ENCODE data around the gene KLHDC9.

The KLHDC9 gene

DNA sequence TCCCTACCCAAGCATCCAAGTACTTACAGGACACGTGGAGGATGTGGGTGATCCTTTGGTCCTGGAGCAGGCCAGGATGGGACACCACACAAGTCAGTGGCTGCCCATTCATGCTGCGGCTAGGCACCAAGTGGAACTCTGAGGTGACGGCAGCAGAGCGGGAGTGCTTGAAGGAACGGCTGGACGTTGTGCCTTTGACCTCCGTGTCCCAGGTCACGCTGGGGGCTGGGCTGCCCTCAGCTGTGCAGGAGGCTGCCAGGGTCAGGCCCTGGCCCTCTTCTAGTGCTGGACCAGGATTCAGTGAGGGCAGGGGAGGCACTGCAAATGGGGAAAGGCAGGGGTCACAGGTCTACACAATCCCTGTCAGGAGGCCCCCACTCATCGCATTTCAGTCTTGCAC is 20.7 kb upstream of the KLHDC9 start:
- no peak for DNase-seq

DNA sequence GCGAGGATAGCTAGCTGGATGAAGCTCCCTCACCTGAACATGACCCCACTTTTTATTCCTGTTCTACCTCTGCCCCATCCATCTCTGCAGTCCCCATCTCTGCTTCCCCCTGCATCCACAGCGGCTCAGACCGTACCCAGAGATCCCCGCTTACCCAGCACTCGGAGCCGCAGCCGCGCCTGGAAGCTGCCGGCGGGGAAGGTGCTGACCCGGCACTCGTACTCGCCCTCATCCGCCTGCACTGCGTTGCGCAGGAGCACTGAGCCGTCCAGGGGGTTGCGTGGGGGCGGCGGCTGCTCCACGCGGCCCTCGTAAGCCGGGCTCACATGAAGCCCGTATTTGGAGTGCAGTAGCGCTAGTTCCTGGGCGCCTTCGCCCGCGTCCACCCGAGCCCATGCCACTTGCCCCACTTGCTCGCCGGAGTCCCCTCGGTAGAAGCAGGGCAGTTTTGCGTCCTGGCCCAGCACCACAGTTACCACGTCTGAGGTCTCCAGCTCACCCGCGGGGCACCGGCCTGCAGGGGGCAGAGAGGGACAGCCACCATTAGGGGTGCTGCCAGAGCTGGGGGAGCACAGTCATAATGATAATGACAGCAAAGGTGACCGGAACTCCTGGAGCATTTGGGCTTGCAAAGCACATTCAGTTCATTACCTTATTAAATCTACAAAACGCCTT is 18.6 kb upstream of the KLHDC9 start:
- no peak for DNase-seq

DNA sequence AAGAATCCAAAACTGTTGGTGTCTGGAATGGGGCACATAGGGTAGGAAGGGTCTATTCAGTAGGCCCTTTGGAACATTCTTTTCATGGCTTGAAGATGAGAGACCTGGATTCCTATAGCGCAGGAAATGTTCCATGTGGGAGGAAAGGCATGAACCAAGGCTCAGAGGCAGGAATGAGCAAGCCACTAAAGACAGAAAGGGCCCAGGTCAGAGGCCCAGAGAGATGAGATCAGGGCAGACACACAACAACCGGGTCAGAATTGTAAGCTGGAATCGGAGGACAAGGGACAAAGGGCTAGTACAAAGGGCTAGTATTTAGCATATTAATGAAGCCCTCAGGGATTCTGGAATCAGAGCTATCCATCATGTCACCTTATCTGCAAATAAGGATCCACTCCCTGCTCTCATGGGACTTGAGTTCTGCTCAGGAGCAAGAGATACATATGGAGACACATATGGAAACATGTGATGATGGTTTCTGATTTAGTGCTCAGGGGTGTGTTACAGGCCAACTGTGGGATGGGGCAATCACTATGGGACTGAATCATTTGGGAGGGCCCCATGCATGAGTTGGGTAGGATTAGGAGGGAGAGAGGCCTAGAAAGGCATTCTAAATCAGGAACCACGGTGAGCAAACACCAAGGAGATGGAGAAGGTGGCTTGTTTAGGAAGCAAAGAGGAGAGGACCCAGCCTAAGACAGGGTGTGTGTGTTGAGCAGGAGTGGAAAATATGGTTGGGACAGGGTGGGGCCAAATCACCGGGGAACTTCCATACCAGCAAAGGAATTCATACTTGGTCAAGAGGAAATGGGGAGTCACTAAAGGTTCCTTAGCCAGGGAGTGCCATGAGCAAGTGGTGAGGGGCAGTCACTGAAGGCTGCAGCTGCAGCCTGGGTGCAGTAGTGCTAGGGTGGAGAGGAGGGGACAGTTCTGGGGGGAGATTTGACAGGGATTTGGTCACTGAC is 17.4 kb upstream of the KLHDC9 start:
- no peak for DNase-seq

DNA sequence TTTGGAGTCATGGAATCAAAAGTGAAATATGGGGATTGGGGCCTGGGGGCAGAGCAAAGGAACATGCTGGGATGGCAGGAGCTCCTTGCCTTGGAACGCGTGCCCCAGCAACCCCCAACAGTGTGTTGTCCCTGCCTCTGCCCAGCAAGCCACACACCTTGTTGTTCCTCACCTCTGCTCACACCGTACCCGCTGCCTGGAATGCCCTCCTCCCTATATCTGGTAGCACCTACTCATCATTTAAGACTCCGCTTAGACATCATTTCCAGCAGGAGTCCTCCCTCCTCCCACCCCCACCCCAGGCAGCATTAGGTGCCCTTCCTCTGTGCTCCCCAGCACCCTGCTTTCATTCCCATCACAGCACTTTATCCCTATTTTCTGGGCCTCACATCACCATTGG is 16.6 kb upstream of the KLHDC9 start:
- DNase-seq: no peak

DNA sequence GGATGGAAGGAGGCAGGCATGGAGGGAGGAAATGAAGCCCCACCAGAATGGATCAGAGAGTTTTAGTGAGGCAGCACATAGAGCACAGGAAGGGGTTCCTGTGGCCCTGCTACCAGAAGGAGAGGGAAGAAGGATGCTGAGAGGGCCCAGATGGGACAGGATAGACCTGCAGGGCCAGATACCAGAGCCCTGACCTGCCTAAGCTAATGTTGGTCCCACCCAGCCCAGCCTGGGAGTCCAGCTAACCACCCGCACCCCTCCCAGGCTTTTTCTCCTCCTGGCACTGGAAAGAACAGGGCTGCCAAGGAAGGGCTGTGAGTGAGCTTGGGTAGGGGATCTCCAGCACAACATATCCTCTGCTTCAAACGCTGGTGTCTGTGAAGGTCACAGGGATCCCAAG is 15.7 kb upstream of the KLHDC9 start:
- DNase-seq: no peak

DNA sequence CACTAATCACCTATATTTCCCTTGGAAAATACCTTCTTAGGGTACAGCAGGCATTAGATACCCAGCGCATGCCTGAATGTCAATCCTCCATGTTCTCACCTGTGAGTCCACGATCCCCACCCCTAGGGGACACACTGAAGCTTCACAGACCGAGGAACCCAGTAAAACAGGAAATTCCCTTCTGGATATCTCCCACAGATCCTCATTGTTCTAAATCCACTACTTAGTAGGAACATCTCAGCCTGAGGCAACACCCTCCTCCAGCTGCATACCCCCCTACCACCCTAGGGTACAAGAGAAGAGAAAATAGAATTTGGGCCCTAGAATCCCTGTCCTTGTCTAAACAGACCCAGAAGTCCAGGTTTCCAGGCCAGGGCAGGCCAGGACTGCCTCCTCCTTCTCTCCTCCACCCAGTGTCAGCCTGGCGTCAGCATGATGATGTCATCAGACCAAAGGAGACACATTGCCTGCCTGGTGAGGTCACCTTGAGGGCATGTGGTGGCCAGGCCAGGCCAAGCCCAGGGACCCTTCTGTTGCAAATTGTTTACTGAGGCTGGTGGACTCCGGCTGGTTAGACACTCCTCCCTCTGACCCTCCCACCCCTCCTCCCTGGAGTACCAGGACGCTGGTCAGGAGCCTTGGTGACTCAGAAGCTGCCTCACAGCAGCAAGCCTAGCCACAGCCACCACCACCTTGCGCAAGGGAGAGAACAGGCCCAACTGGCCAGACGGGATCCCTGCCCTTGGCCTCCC is 15.0 kb upstream of the KLHDC9 start:
- DNase-seq: no peak

DNA sequence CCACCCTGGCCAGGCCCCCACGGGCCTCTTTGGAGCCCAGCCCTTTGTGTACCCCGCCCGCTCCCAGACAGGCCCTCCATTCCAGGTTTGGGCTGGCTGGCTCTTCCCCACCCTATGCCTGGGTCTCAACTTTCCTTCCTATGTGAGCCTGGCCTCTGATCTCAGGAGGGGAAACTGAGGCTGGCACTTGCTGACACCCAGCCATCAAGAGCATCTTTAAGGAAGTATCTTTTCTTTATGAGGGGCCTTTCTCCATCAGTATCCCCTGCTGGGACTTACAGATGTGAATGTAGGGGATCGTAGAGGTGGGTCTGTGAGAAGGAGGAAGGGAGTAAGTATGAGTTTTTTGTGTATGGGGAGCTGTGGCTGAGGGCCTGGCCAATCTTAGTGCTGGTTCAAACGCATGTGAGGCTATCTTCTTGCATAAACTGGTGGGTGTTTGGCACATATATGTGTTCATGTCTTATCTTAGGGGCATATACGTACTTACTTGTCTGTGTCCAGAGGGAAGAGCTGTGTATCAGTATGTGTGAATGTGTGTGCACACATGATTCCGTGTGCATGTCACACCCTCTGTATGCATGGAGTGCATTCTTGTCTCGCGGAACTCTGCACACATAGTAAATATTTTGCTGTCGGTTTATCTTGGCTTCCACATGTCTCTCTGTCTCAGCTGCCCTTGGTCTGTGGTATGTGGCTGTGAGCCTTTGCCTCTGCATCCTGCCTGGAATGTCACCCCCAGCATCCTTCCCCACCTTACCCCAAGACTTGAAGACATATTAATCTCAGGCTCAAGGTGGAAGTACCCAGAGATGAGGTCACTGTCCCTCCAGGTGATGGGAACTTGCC is 14.2 kb upstream of the KLHDC9 start:
- DNase-seq: no peak

DNA sequence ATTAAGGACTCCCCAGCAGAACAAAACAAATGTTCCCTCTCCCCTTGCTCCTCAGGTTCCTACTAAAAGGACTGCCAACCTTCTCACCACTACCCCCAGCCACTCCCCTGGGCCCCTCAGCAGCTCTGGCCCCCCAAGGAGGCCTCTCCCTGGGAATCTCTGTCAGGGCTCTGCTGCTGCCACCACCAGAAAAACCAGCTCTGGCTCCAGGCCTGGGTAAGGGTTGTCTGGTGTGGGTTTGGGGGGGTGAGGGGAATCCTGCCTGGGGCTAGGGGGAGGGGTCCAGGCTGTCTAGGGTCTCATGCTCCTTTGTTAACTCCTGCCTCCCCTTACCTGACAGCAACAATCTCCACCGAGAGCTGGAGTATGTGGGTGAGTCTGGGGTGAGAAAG is 13.6 kb upstream of the KLHDC9 start:
- DNase-seq: no peak

DNA sequence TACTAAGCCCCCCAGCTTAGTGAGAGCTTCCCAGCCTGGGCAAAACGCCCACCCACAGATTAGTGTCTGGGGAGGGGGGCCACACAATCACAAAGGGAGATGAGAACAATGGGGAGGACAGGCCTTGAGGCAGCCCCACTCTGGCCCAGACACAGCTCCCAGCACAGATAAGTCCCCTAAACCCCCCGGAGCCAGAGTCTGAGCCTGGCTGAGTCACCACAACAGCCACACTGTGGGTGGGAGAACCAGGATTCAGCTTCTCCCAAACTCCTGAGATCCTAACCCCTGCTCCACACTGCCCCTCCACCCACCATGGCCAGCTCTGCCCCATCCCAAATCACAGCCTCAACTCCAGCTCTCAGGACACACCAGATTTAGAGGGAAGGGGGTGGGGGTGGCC is 13.0 kb upstream of the KLHDC9 start:
- no peak for DNase-seq

DNA sequence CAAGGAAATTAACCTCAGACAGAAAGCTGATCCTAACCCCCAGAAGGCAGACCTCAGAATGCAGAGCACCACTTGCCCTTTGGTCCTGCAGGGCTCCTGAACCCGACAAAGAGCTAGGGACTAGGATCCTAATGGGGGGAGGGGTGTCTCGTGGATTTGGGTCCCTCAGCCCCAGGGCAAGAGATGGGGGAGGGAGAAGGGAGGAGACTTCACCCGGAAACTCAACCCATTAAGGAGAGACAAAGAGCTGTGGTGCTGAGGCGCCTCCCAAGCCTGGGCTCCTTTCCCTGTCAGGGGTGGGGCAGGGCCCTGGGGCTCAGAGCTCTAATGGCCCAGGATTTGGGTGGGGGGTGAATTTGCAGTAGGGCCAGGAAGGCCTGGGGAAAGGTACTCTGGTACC is 11.7 kb upstream of the KLHDC9 start:
- no peak for DNase-seq

DNA sequence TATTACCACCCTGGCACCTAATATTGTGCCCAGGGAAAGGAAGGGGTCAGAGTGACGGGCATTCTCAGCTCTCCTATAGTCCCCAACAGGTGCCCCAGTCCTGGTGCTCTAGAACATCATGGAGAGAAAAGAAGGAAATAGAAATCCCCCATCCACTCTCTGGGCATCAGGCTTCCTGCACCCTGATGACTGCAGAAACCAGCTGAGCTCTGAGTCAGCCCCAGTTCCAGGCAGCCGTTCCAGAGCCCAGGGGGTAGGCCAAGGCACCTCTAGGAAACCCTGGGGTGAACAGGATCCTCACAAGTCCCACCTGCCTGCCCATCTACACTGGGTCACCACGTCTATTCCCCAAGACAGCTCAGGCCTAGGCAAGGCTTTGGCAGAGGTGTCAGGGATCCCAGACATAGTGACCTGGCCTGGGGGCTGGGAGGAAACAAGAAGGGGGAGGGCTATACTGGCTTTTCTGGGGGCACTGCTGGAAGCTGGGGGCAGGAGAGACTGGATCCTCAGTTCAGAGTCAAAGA is 9.5 kb upstream of the KLHDC9 start:
- DNase-seq: no peak

DNA sequence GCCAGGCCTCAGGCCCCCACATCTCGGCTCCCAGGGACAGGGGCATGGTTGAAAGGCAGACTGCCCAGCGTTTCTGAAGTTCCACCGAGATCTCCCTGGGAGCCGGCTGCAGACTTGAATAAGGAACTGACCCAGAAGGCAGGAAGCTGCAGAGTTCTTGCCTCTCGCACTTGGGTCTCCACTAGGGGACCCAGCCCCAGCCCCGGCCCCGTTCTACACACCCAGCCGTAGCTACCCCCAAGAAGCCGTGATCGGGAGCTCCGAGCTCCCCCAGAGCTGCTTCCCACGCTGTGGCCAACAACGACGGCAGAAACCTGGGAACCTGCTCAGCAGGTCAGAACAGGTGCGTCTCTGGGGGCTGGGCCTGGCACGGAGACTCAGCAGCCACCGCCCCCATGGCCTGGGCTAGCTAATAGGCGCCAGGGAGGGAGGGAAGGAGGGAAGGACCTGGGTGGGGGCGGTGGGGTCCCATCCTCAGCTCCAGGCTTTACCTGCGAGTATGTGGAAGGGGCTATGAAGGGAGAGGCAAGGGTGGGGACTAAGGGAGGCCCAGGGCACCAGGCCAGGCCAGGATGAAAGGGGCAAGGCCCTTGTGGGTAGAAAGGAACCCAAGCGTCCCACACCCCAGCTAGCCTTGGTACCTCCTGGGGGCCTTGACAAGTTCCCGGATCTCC is 8.8 kb upstream of the KLHDC9 start, which contains the start of gene NECTIN4:
NECTIN4 (minus strand) TSS at position 308 of the 674 bp plus-strand sequence; CDS start at position 46, 262 bp downstream.
- DNase-seq: no peak

DNA sequence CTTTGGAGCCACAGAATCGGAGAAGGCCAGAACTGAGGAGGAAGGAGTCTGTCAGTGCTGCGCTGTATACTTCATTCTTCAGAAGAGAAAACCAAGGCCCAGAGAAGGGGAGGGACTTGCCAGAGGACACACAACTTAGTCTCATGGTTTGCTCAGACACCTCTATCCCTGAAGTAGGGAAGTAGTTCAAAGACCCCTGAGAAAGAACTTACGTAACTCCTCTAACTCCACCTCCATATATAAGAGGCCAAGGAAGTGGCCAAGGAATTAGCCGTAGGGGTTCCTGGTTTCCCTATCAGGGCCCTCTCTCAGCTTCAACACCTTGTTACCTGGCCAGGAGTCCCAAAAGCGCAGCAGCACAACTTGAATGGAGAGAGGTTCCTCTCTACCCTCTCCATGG is 8.2 kb upstream of the KLHDC9 start:
- no peak for DNase-seq

DNA sequence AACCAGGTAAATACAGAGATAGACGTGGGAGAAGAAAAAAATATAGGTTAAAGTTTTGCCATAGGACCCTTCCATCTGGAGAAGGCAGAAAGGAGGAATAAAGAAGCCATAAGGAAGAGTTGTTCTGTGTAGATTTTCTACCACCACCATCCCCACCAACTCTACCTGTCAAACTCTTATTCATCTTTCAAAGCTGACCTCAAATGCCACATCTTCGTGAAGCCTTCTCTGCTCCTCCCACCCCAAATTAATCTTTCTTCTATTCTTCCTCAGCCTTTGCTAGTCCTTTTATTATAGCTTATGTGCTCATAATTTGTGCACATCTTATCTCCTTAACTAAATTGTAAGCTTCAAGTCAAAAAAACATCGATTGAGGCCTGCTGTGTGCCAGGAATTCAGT is 7.5 kb upstream of the KLHDC9 start:
- DNase-seq: no peak

DNA sequence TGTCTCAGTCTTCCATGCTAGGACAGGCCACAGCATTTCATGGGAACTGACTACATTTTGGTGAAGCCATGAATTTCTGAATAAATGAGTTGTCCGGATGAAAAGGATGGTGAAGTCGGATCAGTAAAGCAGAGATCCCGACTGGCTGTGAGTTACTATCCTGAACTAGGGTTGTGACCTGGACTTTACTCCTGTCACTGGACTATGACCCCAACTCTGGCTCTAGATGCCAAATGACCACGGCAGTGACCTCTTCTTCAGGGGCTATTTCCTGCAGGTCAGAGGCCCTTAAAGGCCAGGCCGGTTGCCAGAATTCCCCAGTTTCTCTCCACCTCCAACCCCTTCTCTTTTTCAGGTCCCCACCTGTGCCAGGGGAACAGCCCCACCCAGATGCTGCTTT is 7.1 kb upstream of the KLHDC9 start:
- DNase-seq: no peak

DNA sequence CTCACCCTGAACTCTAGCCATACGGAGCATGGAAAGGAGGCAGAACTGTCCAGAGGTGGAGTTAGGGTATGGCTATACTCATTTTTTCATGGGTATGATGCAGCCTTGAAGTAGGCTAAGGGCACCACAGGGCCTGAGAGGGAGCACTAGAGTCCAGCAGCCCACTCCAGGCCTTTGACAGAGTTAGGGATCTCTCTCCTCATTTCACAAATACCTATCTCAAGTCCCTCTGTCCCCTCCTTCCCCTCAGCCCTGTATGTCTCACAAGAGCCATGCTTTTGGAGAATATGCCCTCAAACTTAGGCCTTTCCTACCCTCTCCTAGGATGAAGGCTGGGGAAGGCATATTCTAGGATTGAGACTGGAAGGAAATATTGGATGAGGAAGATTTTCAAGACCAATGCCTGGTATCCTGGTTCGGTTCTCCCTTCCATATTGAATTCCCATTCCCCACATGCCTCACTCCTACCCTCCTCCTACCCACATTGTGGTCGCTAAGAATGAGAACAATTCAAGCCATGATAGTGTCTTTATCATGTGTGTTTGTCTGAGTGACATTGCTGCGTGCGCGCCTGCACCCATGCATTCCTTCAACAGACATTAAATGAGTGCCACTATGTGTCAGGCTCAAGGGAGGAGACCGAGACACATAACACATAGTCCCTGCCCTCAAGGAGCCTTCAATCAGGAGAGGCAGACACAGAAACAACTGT is 6.2 kb upstream of the KLHDC9 start:
- no peak for DNase-seq

DNA sequence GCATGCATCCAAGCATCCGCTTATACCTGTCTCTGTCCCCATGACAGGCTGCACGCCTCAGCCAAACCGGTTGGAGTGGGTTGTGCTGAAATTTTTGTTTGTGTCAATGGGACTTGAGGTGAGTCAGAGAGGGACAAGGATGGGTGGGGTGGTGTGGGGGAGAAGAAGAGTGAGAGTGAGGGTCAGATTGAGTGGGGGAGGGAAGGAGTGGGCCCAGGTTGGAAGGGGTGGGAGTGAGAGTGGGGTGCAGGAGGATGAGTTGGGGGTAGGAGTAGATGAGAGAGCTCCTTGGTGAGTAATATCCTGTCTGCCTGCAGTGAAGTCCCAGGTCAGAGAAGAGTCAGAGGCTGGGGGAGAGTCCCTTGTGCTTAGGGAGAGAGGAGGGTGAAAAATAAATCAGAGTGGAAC is 5.5 kb upstream of the KLHDC9 start:
- no peak for DNase-seq

DNA sequence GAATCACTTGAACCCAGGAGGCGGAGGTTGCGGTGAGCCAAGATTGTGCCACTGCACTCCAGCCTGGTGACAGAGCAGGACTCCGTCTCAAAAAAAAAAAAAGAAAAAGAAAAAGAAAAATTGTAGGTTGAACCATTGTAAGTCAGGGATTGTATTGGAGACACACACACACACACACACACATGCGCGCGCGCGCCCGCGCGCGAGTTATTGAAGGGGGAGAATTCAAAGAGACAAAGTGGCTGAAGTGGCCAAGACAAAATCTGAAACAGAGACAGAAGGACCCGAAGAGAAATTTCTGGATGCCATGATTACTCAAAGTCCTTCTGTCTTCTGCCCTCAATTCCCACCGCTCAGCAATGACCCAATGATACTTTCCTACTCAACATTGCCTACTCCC is 3.7 kb upstream of the KLHDC9 start:
- no peak for DNase-seq

DNA sequence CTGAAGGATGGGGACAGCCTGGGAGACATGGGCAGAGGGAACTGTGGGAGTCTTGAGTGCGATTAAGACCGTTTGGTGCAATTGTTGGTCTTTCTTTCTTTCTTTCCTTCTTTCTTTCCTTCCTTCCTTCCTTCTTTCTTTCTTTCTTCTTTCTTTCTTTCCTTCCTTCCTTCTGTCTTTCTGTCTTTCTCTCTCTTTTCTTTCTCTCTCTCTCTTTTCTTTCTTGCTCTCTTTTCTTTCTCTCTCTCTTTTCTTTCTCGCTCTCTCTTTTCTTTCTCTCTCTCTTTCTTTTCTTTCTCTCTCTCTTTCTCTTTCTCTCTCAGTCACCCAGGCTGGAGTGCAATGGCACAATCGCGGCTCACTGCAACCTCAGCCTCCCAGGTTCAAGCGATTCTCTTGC is 2.9 kb upstream of the KLHDC9 start:
- DNase-seq: no peak

DNA sequence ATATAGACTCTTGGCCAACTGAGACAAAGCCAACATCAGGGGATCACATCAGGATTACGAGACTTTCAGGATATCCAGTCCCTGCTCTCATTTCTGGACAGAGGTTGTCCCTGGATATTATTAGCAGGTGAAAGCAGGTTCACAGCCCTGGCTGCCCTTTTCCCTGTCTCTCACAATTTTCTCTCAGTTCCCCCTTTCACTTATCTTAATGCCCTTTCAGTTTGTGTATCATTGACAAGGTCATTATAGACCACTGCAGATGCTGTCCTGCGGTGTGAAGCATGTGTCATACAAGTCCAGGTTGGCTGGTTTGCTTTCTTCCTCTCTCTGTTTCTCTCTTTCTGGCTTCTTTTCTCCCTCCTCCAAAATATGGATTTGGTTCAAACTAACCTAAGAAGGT is 2.1 kb upstream of the KLHDC9 start:
- no peak for DNase-seq

DNA sequence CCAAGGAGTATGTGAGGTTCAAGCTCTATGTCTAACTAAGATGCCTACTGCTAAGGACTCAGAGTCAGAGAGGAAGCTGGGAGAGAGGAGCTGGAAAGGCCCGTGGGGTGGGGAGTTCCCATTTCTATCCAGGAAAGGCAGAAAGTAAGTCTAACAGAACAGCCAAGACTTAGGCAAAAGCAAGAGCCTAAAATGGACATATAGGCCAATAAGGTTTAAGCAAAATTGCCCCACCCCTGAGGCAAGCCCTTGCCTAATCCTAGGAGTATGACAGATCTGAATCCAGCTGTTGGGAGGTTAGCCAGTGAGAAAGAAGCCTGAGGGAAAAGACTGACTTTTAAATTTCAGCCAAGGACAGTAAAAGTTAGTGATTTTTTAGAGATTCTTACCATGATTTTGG is 1.6 kb upstream of the KLHDC9 start:
- DNase-seq: no peak

Measured in NCI-H1436 (cell line).